ENCODE measurements around the gene ABCB8. TPM values are rescaled to one million over a fixed set of nuclear protein-coding genes. Genes with fewer than 3 reads are reported as not detected.

ABCB8 gene
- total RNA-seq, 4 donors from 2014 or later = 25.5 to 39.4 (median 31.6) TPM

DNA sequence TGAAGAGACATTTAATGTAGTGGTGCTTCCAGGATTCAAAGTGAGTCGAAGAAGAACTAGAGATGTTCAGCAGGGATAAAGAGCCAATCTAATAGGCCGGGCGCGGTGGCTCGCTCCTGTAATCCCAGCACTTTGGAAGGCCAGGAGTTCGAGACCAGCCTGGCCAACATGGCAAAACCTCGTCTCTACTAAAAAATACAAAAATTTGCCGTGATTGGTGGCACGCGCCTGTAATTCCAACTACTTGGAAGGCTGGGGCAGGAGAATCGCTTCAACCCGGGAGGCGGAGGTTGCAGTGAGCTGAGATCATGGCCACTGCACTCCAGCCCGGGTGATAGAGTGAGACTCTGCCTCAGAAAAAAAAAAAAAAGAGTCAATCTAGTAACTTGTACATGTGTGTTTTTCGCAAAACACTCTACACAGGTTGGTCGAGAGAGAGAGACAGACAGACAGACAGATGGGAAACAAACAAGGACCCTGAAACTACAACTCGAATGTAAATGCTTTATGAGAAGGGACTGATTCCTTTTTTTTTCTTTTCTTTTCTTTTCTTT lies 775 bp downstream of the ABCB8 start:
- TF ChIP-seq, protein P1, sequence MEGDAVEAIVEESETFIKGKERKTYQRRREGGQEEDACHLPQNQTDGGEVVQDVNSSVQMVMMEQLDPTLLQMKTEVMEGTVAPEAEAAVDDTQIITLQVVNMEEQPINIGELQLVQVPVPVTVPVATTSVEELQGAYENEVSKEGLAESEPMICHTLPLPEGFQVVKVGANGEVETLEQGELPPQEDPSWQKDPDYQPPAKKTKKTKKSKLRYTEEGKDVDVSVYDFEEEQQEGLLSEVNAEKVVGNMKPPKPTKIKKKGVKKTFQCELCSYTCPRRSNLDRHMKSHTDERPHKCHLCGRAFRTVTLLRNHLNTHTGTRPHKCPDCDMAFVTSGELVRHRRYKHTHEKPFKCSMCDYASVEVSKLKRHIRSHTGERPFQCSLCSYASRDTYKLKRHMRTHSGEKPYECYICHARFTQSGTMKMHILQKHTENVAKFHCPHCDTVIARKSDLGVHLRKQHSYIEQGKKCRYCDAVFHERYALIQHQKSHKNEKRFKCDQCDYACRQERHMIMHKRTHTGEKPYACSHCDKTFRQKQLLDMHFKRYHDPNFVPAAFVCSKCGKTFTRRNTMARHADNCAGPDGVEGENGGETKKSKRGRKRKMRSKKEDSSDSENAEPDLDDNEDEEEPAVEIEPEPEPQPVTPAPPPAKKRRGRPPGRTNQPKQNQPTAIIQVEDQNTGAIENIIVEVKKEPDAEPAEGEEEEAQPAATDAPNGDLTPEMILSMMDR (IDR thresholded peaks at IDR 0.05) = no peak
- DNase-seq (ENCODE audit: low spot score) (no peak), ATAC-seq (ENCODE audit: low FRiP score) (no peak)

DNA sequence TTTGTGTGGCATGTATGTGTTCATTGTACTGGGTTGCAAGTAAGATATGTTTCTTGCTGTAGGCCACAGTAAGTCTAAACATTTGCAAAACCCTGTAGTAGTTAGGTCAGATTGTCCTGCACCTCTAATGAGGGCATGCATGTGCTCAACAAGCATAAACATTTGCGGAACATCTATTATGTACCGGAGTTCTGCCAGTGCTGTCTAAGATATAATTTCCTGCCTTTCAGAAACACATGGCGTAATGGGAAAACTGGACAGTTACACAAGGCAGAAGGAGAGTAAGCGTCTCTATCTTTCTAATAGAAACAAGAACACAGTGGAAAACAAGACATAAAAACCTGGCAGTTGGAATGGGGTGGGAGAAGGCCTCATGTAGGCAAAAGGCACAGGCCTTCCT lies 2.8 kb downstream of the ABCB8 start:
- DNase-seq (ENCODE audit: low spot score) = no peak
- TF ChIP-seq, protein P1 (IDR thresholded peaks at IDR 0.05) = no peak

DNA sequence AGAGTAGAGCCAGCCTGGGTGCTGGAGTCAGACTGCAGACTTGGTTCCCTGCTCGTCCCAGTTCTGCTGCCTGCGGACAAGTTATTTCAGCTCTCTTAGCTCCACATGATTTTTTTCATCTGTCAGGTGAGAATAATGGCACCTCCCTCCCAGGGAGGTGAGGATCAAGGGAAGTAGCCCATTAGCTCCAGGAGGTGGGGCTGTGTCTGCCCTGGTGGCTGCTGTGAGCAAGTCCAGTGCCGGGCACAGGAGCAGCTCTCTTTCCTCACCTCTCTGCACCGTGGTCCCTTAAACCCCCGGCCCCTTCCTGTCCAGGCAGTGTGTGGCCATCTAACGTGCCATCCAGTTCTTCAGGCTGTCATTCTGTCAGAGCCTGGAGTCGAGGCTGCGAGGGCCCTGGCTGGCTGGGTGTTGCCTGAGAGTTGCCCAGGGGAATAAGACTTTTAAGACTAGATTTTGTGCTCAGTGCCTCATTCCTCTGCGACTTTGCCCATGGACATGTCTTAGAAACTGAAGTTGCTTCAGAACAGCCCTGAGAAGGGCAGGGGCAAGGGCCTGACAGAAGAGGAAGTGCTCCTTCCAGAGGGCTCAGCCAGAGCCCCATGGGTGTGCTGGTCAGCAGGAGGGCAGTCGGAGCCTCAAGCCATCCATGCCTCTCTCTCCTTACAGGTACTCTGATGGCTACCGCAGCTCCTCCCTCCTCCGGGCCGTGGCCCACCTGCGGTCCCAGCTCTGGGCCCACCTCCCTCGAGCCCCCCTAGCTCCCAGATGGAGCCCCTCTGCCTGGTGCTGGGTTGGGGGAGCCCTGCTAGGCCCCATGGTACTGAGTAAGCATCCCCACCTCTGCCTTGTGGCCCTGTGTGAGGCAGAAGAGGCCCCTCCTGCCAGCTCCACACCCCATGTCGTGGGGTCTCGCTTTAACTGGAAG lies 5.0 kb downstream of the ABCB8 start:
- TF ChIP-seq, protein P1 (IDR thresholded peaks at IDR 0.05) = no peak
- no peak for ATAC-seq (ENCODE audit: low FRiP score)
- DNase-seq (ENCODE audit: low spot score) = no peak

More for the DNA sequence above, 2.8 kb downstream of the ABCB8 start:
- ATAC-seq (ENCODE audit: low FRiP score) = no peak

DNA sequence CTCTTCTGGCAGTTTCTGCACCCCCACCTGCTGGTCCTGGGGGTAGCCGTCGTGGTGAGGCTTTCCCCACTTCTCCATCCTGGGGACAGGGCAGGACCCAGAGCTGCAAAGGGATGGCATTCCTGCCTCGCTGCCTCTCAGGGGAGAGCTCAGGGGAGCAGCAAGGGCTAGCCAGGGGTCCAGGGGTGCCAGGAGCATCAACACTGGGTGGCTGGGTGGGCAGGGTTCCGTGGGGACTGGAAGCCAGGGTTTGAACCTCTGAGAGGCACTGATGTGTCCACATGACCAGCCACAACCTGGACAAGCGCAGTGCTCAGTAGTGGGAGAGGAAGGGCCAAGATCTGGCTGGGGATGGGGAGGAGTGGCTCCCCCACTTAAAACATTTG lies 5.6 kb downstream of the ABCB8 start:
- TF ChIP-seq, protein P1 (IDR thresholded peaks at IDR 0.05) = no peak
- DNase-seq (ENCODE audit: low spot score) (no peak), ATAC-seq (ENCODE audit: low FRiP score) (no peak)

DNA sequence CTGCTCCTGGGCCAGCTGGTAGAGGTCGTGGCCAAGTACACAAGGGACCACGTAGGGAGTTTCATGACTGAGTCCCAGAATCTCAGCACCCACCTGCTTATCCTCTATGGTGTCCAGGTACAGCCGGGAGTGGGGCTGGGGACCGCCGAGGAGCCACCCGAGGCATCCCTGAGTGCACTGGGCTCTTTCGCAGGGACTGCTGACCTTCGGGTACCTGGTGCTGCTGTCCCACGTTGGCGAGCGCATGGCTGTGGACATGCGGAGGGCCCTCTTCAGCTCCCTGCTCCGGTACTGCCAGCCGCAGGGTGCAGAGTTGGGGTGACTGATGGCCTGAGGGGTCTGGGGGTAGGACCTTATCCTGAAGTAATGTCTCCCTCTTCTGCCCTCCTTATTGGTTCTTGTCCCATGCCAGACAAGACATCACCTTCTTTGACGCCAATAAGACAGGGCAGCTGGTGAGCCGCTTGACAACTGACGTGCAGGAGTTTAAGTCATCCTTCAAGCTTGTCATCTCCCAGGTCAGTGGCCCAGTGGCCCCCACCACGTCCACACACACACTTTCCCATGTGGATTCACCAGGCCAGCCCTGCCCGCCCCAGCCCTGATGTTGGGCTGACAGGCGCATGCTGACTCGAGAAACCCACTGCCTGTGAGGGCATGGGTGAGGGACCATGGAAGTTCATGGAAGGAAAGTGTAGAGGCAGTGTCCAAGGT lies 6.2 kb downstream of the ABCB8 start:
- DNase-seq (ENCODE audit: low spot score) (no peak), ATAC-seq (ENCODE audit: low FRiP score) (no peak)
- TF ChIP-seq, protein P1 (IDR thresholded peaks at IDR 0.05) = no peak

DNA sequence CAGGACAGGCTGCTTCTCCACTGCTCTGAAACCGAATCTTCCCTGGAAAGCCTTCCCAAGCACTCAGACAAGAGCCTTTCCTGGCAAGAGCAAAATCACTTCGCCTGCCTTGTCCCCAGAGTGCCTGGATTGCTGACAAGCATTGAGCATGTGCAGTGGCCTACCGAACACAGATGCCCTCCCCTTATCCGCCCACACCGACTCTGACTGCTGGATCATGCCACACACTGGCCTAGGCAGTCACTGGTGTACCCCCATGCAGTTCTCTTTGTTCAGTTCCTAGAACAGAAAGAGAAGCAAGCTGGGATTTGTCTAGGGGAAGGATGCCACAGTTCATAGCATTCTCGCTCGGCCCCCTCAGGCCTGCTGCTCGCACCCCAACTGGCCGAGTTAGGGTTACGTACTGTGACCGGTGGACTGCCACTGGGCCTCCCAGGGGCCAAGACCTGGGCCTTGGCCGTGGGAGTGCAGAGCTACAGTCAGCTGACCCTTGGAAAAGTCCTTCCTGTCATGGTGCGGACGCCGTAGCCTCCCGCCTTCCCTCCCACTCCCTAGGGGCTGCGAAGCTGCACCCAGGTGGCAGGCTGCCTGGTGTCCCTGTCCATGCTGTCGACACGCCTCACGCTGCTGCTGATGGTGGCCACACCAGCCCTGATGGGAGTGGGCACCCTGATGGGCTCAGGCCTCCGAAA lies 6.9 kb downstream of the ABCB8 start:
- TF ChIP-seq, protein P1 (IDR thresholded peaks at IDR 0.05) = no peak
- no peak for DNase-seq (ENCODE audit: low spot score)
- no peak for ATAC-seq (ENCODE audit: low FRiP score)
